GM12891 (cell line): ENCODE measurements around the gene ALOX15.
"Not testable (repeated sequence)": the region's sequence is repeated elsewhere in the genome, so short reads cannot be mapped to it uniquely, and the experiment has no call there.

ENCODE experiments used
- DNase-seq: peaks from one replicate; pipeline ENCODE4 v3.0.0; 2011; ENCODE audit warnings: low spot score; ENCODE audit not compliant: insufficient read length
- FAIRE-seq: peaks from 2 replicates; lab custom pipeline; 2011; peaks lifted over from hg19 to GRCh38; lab: Jason Lieb, UNC
- PAX5 ChIP-seq: IDR thresholded peaks from 2 replicates; pipeline ENCODE4 v1.6.1; 2011; ENCODE audit warnings: low read length, moderate library complexity, mild to moderate bottlenecking; ENCODE audit not compliant: insufficient read depth, severe bottlenecking
- POLR2A ChIP-seq: IDR thresholded peaks from 2 replicates; pipeline ENCODE4 v1.6.1; 2011; ENCODE audit warnings: low read depth, low read length, control low read depth
- POLR2AphosphoS5 ChIP-seq: IDR thresholded peaks from 2 replicates; pipeline ENCODE4 v1.6.1; 2011; ENCODE audit warnings: low read depth, low read length, control low read depth
- POU2F2 ChIP-seq: IDR thresholded peaks from 2 replicates; pipeline ENCODE4 v1.6.1; 2011; ENCODE audit warnings: low read depth, mild to moderate bottlenecking, control low read depth, low read length, moderate library complexity
- SPI1 ChIP-seq: IDR thresholded peaks from 2 replicates; pipeline ENCODE4 v1.6.1; 2011; ENCODE audit warnings: low read depth, low read length, control low read depth
- TAF1 ChIP-seq: IDR thresholded peaks from 2 replicates; pipeline ENCODE4 v1.6.1; 2011; ENCODE audit warnings: low read depth, low read length, control low read depth

Gene ALOX15

DNA sequence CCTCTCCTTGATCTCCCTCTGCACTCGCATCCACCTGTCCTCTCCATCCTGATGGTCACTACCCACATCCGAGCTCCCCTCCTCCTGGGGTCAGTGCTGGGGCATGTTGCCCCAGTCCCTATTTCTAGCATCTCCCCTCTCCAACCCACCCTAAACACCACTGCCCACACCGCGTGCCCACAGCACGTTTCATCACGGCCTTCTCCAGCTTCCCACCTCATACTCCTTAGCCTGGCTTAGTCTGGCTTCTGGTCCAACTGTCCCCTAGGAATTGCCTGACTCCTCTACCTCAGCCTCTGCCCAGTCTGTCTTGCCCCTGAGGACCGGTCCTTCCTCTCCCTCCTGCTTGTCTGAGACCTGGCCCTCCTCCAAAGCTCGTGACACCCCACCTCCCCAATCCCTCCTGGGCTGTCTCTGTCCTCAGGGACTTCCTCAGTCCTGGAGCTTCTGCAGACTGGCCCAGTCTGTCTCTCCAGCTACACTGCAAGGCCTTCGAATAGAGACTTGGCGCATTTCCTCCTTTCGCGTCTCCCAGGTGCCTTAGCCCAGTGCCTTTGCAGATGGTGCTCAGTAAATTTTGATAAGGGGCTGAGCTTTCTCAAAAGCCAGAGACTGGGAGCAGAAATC is 4.9 kb downstream of the ALOX15 start:
- FAIRE-seq (no peak), DNase-seq (no peak)
- TF ChIP-seq POLR2A (no peak), SPI1 (peak; percentile 24; the same call in 1 of the 2 replicates)

GRCh38 chr17:4635823-4636375 is 5.6 kb downstream of the ALOX15 start:
- no peak for DNase-seq
- TF ChIP-seq POLR2AphosphoS5 (no peak), SPI1 (peak; percentile 91)
- peak; percentile 99 for FAIRE-seq

DNA sequence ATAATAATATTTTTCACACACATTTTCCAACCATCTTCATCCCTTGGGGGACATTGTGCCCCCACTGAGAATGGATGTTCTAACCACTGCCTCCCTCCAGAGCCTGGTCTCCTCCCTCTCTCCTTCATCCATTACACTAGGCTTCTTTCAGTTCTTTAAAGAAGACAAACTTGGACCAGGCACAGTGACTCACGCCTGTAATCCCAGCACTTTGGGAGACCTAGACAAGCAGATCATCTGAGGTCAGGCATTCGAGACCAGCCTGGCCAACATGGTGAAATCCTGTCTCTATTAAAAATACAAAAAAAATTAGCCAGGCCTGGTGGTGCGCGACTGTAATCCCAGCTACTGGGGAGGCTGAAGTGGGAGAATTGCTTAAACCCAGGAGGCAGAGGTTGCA is 6.5 kb downstream of the ALOX15 start:
- FAIRE-seq (no peak), DNase-seq (no peak)
- no peak for TF ChIP-seq POU2F2
- no peak for TF ChIP-seq TAF1
- TF ChIP-seq PAX5: no peak
- TF ChIP-seq SPI1: no peak

- DNase-seq: no peak
- peak; percentile 38 for FAIRE-seq
- TF ChIP-seq SPI1 (no peak), POLR2A (no peak), TAF1 (no peak), POLR2AphosphoS5 (no peak), POU2F2 (no peak), PAX5 (no peak)
Observed at GRCh38 chr17:4633643-4634042, 7.8 kb downstream of the ALOX15 start.

GRCh38 chr17:4632581-4632920 is 8.9 kb downstream of the ALOX15 start:
- FAIRE-seq: no peak
- no peak for DNase-seq

DNA sequence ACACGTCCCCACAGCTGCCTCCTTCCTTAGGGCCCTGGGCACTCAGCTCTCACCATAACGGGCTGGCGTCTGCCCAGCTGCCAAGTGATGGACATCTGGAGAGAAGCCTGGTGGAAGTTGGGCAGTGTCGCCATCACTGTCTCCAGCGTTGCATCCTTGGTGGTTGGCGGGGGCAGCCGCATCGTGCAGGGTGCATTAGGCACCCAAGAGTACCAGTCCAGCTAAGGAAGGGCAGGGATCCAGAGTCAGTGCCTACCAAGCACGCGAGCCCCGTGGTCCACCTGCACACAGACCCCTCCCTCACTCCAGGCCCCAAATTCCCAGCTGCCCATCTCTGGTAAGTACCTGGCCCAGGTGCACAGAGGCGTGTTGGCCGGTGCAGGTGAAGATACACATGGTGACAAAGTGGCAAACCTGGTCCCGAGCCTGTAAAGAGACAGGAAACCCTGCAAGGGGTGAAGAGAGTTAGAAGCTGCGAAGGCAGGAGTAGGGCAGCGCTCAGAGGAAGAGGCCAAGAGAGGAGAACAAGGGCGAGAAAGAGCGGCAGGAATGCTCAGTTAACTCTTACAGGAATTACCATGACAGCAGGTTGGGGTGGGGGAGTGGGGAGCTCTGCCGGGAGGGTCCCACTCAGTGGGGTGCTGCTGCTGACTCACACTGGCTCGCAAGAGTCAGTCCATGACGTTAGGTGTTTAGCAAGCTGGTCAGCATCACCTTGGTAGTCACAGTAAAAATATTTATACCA is 9.5 kb downstream of the ALOX15 start:
- DNase-seq (no peak), FAIRE-seq (no peak)
- no peak for TF ChIP-seq POU2F2
- TF ChIP-seq POLR2A: no peak
- TF ChIP-seq POLR2AphosphoS5: no peak

More at GRCh38 chr17:4632581-4632920, 8.9 kb downstream of the ALOX15 start:
- no peak for TF ChIP-seq POU2F2
- no peak for TF ChIP-seq POLR2AphosphoS5
- no peak for TF ChIP-seq TAF1
- no peak for TF ChIP-seq PAX5
- TF ChIP-seq SPI1: no peak
- TF ChIP-seq POLR2A: no peak

DNA sequence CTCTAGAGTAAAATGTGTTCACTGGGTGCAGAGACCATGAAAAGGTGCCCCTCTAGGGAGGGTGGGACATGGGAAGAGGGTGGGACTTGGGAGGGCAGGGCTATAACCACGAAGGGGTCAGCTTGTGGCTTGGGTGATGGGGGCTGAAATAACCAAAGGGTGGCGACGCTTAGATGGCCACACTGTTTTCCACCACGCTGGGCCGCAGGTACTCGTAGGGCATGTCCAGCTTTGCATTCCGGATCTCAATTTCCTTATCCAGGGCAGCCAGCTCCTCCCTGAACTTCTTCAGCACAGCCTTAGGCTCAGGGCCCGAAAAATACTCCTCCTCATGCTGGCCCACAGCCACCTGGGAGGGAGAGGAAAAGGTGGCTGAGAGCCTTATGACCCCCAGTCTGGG is 10.0 kb downstream of the ALOX15 start:
- no peak for FAIRE-seq
- no peak for TF ChIP-seq POU2F2
- DNase-seq: no peak

- FAIRE-seq: no peak
- DNase-seq: no peak
- no peak for TF ChIP-seq SPI1
- TF ChIP-seq POLR2A: no peak
- no peak for TF ChIP-seq POU2F2
- no peak for TF ChIP-seq PAX5
- no peak for TF ChIP-seq POLR2AphosphoS5
- no peak for TF ChIP-seq TAF1
Observed at GRCh38 chr17:4626734-4627256, 14.7 kb downstream of the ALOX15 start.

DNA sequence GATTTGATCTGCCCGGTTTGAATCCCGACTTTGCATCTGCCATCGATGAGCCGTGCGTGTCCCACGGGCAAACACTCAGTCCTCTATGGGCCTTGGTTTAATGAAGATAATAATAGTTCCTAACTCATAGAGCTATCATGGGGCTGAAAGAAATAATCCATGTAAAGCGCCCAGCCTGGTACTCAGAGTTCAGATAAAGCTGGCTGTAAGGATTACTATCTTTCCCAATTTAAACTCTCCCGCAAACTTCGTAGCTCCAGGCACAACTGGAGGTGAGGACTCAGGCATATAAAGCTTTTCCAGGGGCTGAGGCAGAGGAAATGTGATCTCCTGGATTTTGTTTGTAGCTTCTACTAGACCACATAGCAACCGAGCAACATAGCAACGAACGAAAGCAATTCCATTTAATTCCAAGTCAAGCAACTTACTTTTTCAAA is 16.3 kb downstream of the ALOX15 start:
- TF ChIP-seq PAX5 (no peak), TAF1 (no peak), SPI1 (no peak), POLR2A (no peak), POLR2AphosphoS5 (no peak)
- peak; percentile 16 for FAIRE-seq
- DNase-seq: no peak

- FAIRE-seq: peak; percentile 75
- not testable (repeated sequence) for DNase-seq
Observed at GRCh38 chr17:4624451-4624911, 17.0 kb downstream of the ALOX15 start.

GRCh38 chr17:4623249-4623648 is 18.2 kb downstream of the ALOX15 start:
- DNase-seq (no peak), FAIRE-seq (no peak)
- TF ChIP-seq POU2F2 (no peak), POLR2AphosphoS5 (no peak), TAF1 (no peak), PAX5 (no peak), SPI1 (no peak), POLR2A (no peak)
